ENCODE data around the gene PRIMA1. TPM values are rescaled to one million over a fixed set of nuclear protein-coding genes. Genes with fewer than 3 reads are reported as not detected.

PRIMA1 gene
- total RNA-seq, 2 experiments from 2014 or later: not detected

DNA sequence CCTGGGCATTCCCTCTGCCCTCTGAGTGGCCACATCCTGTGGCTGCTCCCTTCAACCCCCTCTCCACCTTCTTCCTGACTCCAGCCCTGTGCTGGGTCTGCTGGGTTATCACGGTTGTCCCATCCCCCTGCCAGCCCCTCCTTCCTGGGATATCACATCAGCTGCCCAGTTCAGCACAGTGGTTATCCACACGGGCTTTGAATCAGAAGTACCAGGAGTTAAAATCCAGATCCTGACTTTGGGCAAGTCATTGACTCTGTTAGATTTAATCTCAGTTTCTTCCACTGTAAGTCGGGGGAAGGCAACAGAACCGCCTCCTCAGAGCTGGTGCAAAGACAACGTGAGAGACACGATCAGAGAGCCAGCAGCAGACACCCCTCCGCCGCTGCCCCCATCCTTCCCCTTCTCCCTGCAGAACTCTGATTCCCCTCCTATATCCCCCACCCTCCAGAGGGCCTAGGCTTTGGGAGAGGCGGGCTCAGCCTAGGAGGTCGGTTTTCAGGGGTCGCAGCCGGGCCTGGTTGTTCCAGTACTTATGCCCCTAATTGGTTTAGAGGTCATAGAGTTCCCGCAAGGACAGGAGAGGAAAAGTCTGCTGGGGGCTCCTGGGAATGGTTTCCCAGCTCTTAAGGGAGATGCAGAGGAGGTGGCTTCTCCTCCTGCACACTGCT lies 42.5 kb downstream of the PRIMA1 start:
- intact Hi-C loops (cut with micrococcal nuclease): no loop called here
- Mint-ChIP-seq H3K27me3 (ENCODE audit: low read depth) (peaks cover 2% of the 10 kb centered on the region), H3K36me3 (ENCODE audit: low read depth) (no peaks in the 10 kb centered on the region), H3K4me3 (no peak overlapping the region), H3K9me3 (no peaks in the 10 kb centered on the region), H3K27ac (no peak overlapping the region), H3K4me1 (ENCODE audit: low read depth) (no peaks in the 10 kb centered on the region)
- CTCF ChIA-PET: no interaction called here
- DNase-seq: no peak

DNA sequence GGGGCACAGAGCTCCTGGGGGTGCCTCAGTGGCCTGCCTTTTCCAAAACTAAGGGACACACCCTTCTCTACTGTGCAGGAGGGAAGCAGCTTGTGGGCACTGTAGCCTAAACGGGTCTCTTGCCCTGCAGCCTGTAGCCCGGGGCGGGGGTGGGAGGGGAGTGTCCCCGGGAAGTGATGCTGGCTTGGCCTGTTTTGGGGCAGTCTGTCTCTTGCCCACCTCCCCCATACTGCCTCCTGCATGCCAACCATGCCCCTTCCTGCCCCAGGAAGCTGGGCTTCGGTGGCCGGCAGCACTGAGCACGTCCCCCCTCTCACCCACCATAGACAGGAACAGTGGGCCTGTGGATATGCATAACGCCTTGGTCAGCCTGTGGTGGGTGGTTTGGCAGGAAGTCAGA lies 43.4 kb downstream of the PRIMA1 start:
- no peaks in the 10 kb centered on the region for H3K9me3 Mint-ChIP-seq
- H3K27ac Mint-ChIP-seq: no peak overlapping the region
- no peaks in the 10 kb centered on the region for H3K36me3 Mint-ChIP-seq (ENCODE audit: low read depth)
- H3K4me1 Mint-ChIP-seq (ENCODE audit: low read depth): no peaks in the 10 kb centered on the region
- intact Hi-C loops (cut with micrococcal nuclease): no loop called here
- no peak for DNase-seq
- peaks cover 2% of the 10 kb centered on the region for H3K27me3 Mint-ChIP-seq (ENCODE audit: low read depth)
- H3K4me3 Mint-ChIP-seq: no peak overlapping the region
- CTCF ChIA-PET: no interaction called here

DNA sequence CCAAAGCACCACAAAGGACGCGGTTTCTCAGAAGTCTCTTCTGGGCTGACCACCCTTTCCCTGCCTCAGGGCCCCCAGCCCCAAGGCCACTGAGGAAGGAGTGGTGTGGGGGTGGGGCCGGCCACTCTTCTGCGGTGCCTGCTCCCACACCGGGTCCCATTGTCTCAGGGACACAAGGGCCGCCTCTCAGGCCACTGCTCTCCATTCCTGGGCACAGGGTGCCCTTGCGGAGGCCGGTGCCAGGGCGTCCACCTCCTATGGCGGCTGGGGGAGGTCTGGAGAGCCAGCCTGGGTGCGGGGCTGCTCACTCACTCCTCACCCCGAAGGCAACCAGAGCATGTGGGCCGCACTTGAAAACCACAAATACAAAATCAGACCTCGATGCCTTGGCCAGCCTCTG lies 44.1 kb downstream of the PRIMA1 start:
- Mint-ChIP-seq H3K27me3 (ENCODE audit: low read depth) (peaks cover 2% of the 10 kb centered on the region), H3K36me3 (ENCODE audit: low read depth) (no peaks in the 10 kb centered on the region), H3K4me3 (no peak overlapping the region), H3K4me1 (ENCODE audit: low read depth) (no peaks in the 10 kb centered on the region), H3K9me3 (no peaks in the 10 kb centered on the region), H3K27ac (no peak overlapping the region)
- DNase-seq: no peak
- CTCF ChIA-PET: no interaction called here
- intact Hi-C loops (cut with micrococcal nuclease): no loop called here

DNA sequence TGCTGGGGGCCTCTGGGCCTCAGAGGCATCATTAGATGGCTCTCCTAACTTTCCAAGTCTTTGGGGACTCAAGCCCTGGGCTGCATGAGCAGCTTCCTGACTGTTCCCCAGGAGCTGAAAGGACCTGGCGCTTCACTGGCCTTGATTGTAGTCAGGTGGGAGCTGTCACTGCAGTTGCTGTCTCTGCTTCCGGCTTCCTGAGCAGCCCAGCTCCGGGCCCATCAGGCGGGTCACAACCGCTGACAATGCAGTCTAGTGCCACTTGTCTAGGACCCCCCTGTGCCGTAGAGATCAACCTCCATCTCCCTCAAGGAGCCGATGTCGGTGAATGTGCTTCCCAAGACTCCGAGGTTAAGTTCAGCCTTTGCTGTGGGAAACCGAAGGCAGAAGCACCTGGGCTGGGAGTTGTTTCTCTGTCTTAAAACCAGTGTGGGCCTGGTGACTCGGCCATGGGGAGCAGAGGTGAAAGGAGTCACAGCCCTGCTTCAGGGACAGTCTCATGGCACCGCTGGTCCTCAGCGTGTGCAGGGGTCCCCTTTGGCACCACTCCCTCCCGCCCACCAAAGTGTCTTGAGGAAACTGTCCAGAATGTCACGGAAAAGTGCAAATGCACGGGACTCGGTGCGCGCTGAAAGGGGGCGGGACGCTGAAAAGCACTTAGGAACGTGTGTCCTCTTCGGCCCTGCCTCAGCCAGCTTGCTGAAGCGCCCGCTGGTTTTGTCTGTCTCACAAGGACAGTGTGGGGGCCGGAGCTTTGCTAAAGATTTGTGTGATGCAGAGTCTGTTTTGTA lies 44.8 kb downstream of the PRIMA1 start:
- DNase-seq: no peak
- Mint-ChIP-seq H3K4me1 (ENCODE audit: low read depth) (no peaks in the 10 kb centered on the region), H3K36me3 (ENCODE audit: low read depth) (no peaks in the 10 kb centered on the region), H3K27me3 (ENCODE audit: low read depth) (peaks cover 2% of the 10 kb centered on the region), H3K9me3 (no peaks in the 10 kb centered on the region), H3K4me3 (no peak overlapping the region), H3K27ac (no peak overlapping the region)
- intact Hi-C loops (cut with micrococcal nuclease): no loop called here
- CTCF ChIA-PET: no interaction called here

DNA sequence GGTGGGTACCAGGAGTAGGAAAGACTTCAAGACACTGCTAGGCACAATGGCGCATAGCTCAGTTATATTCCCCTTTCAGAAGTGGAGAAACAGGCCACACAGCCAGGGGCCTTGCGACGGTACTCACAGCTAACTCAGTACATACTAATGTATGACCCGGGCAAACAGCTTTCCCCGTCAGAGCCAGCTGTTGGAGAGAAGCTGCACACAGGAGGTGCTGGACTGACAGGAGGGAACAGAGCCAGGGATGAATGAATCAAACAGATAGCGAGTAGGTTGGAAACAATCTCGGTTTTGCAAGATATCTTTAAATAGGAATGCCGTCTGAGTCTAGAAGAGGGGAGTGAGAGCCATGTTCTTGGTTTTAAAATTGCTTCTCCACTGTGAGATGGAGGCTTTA lies 45.5 kb downstream of the PRIMA1 start:
- no peaks in the 10 kb centered on the region for H3K36me3 Mint-ChIP-seq (ENCODE audit: low read depth)

DNA sequence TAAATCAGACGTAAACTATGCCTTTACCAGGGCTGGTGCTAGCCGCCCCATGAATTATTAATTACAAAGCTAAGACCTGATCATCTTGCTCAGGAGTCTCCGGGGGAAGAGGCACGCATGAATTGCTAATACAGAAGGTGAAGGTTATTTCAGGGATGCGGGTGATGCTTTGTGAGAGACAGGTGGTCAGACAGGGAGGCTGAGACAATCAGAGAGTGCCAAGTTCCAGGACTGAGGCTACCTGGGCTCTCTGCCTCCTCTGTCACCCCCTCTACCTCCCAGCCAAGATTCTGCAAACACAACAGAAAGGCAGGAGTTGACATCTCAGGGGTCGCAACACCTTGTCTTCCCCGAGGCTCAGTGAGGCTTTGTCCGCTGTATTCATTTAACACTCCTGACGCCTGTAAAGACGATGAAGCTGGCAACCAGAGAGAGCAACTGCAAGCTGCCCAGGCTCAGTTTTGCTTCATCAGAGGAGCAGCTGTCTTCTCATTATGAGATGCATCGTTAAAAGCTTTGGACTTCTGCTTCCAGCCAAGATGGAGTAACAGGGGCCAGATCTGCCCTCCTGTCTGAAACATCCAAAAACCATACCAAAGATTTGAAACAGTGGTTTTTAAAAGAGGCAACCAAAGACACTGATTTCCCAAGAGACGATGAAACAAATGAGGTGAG lies 46.6 kb downstream of the PRIMA1 start:
- Mint-ChIP-seq H3K4me3 (no peak overlapping the region), H3K27ac (no peak overlapping the region), H3K27me3 (ENCODE audit: low read depth) (peaks cover 5% of the 10 kb centered on the region), H3K36me3 (ENCODE audit: low read depth) (no peaks in the 10 kb centered on the region), H3K9me3 (no peaks in the 10 kb centered on the region), H3K4me1 (ENCODE audit: low read depth) (no peaks in the 10 kb centered on the region)
- intact Hi-C loops (cut with micrococcal nuclease): no loop called here
- DNase-seq: no peak
- CTCF ChIA-PET: no interaction called here

More for the DNA sequence above, 45.5 kb downstream of the PRIMA1 start:
- H3K27ac Mint-ChIP-seq: no peak overlapping the region
- H3K4me1 Mint-ChIP-seq (ENCODE audit: low read depth): no peaks in the 10 kb centered on the region
- peaks cover 2% of the 10 kb centered on the region for H3K27me3 Mint-ChIP-seq (ENCODE audit: low read depth)
- no peak overlapping the region for H3K4me3 Mint-ChIP-seq
- H3K9me3 Mint-ChIP-seq: no peaks in the 10 kb centered on the region
- intact Hi-C loops (cut with micrococcal nuclease): no loop called here
- no peak for DNase-seq
- CTCF ChIA-PET: no interaction called here

DNA sequence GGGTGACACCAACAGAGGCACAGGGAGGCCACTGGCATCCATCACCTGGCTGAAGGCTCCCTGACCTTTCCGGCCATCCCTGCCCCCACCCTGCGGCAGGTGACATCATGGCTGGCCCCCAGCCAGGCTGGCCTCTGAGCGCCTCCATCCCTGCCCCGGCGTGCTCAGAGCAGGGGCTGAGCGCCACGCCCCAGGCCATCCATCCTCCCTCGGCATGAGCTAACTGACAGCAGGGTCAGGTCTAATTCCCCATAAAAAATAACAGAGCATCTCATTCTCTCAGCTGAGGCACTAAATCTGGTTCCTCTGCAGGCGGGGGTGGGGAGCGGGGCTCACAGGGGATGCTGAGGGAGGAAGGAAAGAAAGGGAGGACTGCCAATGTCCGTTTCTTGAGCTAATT lies 50.7 kb downstream of the PRIMA1 start:
- Mint-ChIP-seq H3K36me3 (ENCODE audit: low read depth) (no peaks in the 10 kb centered on the region), H3K27ac (no peak overlapping the region), H3K9me3 (no peaks in the 10 kb centered on the region), H3K27me3 (ENCODE audit: low read depth) (peaks cover 3% of the 10 kb centered on the region), H3K4me1 (ENCODE audit: low read depth) (no peaks in the 10 kb centered on the region), H3K4me3 (no peak overlapping the region)
- CTCF ChIA-PET: no interaction called here
- intact Hi-C loops (cut with micrococcal nuclease): loop anchor here (5.0 kb wide), 1 partner anchor 155 kb away; no protein-coding TSS in a partner anchor
- DNase-seq: no peak

DNA sequence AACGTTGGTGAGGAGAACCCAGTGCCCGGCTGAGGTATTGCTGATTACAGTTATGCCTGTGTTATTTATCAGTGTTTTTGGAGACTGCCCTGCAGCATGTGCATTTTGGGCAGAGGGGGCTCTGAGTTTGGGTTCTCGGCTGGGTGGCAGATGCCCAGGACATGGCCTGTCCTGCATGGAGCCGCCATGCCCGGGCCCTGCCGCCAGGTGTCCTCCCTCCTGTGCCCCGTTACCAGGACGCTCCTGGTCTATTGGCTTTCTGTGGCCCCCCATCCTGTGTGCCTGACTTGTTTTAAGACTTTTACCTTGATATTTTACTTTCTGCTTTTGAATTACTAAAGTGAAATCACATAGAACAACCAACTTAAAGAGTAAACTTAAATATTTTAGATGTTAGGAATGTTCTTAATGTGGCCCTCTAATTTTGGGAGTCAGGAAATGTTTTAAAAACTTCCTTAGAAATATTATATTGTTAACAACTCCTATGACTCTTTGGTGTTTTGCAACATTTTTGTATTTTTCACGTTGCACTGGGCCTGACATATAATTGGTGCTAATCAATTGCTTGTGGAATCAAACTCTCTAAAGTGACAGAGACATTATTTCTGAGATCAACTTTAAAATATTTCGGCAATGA lies 51.8 kb downstream of the PRIMA1 start:
- CTCF ChIA-PET: no interaction called here
- H3K27ac Mint-ChIP-seq: no peak overlapping the region
- peaks cover 6% of the 10 kb centered on the region for H3K27me3 Mint-ChIP-seq (ENCODE audit: low read depth)
- no peak overlapping the region for H3K4me3 Mint-ChIP-seq
- H3K4me1 Mint-ChIP-seq (ENCODE audit: low read depth): no peaks in the 10 kb centered on the region
- H3K9me3 Mint-ChIP-seq: no peaks in the 10 kb centered on the region
- intact Hi-C loops (cut with micrococcal nuclease): loop anchor here (5.0 kb wide), 1 partner anchor 156 kb away; no protein-coding TSS in a partner anchor
- no peaks in the 10 kb centered on the region for H3K36me3 Mint-ChIP-seq (ENCODE audit: low read depth)
- DNase-seq: no peak

DNA sequence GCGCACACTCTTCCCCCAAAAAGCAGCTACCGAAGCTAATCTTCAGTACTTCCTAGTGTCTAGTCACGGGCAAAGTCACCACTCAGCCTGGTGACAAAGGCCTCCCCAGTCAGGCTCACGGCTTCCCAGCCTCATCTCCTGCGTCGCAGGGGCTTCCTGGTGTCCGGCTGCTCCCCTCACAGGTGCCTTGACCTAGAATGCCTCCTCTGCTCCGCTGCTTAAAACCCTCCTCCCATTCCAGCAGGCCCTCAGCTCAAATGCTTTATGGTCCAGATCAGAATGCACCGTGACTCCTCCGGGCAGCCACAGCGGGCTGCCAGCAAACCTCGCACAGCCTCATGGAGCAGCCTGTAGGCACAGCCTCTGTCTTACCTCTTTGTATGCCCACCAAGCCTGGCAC lies 53.1 kb downstream of the PRIMA1 start:
- H3K4me1 Mint-ChIP-seq (ENCODE audit: low read depth): no peaks in the 10 kb centered on the region
- H3K27me3 Mint-ChIP-seq (ENCODE audit: low read depth): peaks cover 6% of the 10 kb centered on the region
- no peak for DNase-seq
- intact Hi-C loops (cut with micrococcal nuclease): loop anchor here (5.0 kb wide), 1 partner anchor 157 kb away; no protein-coding TSS in a partner anchor
- CTCF ChIA-PET: interaction anchor here (1.0 kb wide), 1 partner anchor 174 kb away, joined by 3 read pairs; no protein-coding TSS in a partner anchor
- no peaks in the 10 kb centered on the region for H3K36me3 Mint-ChIP-seq (ENCODE audit: low read depth)
- H3K27ac Mint-ChIP-seq: no peak overlapping the region
- H3K9me3 Mint-ChIP-seq: no peaks in the 10 kb centered on the region
- H3K4me3 Mint-ChIP-seq: no peak overlapping the region

DNA sequence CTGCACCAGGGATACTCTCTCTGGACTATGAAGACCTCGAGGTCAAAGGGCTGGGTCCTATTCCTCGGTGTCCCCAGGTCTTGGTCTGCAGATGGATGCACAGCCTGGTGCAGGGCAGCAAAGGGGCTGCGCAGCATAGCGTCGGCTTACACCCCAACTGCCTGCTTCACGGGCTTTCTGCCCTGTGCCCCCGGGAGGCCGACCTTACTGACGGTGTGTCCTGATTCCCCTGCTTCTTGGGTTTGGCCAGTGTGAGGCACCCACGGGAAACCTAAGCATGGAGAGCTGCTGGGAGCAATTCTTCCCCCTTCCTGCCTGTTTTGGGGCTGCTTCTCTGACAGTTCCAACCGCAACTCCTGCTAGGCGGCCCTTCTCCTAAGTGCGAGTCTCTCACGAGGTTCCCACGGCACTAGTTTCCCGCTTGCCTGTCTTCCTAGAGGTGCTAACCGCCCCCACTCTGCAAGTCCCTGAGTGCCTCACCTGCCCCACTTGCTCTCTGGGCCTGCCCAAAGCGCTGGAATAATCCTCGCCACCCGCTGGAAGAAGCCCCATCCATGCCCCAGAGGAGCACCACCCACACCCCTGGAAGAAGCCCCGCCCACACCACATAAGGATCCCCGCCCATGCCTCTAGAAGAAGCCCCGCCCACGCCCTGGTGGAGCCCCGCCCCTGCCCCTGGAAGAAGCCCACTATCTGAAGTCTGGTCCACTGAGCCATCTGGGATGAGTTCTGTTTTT lies 54.0 kb downstream of the PRIMA1 start:
- Mint-ChIP-seq H3K27ac (no peak overlapping the region), H3K27me3 (ENCODE audit: low read depth) (peaks cover 6% of the 10 kb centered on the region), H3K4me1 (ENCODE audit: low read depth) (no peaks in the 10 kb centered on the region), H3K9me3 (no peaks in the 10 kb centered on the region), H3K4me3 (no peak overlapping the region), H3K36me3 (ENCODE audit: low read depth) (no peaks in the 10 kb centered on the region)
- no peak for DNase-seq
- intact Hi-C loops (cut with micrococcal nuclease): no loop called here
- CTCF ChIA-PET: interaction anchor here (0.7 to 1.0 kb wide), 2 partner anchors 175 to 237 kb away, joined by 3 read pairs; no protein-coding TSS in a partner anchor

DNA sequence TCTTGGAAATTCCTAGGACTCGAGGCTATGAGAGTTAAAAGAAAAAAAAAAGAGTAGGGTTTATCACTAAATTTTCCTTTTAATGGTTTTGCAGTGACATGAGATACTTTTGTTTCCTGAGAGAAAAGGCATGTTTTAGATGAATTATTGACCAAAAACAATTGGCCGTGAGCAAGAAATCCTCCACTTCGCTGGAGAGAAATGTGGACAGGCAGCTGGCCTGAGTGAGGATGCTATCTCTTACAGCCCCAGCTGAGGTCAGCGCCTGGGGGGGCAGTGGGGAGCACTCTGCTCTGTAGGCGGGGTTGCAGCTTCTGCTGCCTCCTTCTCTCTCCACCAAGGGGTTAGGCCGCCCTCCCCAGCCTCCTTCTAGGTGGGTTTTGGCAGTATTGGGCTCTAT lies 54.7 kb downstream of the PRIMA1 start:
- CTCF ChIA-PET: interaction anchor here (0.7 kb wide), 1 partner anchor 237 kb away, joined by 3 read pairs; no protein-coding TSS in a partner anchor
- H3K4me1 Mint-ChIP-seq (ENCODE audit: low read depth): no peaks in the 10 kb centered on the region

DNA sequence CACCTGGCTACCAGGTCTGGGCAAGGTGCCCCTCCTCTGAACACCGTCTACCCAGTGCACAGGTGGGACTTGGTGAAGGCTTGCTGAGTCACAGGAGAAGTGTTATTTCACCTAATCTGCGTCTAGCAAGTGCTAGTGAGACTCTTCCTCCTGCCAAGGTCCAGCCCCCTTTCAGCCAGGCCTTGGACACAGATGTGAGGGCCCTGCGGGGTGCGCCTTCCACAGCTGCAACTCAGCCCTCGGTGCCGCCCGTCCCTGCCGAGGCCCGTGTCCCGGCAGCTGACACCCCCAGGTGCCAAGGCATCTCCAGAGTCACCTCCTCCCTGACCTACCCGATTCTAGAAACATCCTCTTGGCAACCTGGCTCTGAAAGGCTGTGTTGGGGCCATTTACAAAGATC lies 55.1 kb downstream of the PRIMA1 start:
- H3K27ac Mint-ChIP-seq: no peak overlapping the region
- DNase-seq: no peak
- H3K4me1 Mint-ChIP-seq (ENCODE audit: low read depth): no peaks in the 10 kb centered on the region
- no peak overlapping the region for H3K4me3 Mint-ChIP-seq
- H3K36me3 Mint-ChIP-seq (ENCODE audit: low read depth): no peaks in the 10 kb centered on the region
- H3K9me3 Mint-ChIP-seq: no peaks in the 10 kb centered on the region
- intact Hi-C loops (cut with micrococcal nuclease): no loop called here
- peaks cover 6% of the 10 kb centered on the region for H3K27me3 Mint-ChIP-seq (ENCODE audit: low read depth)
- CTCF ChIA-PET: interaction anchor here (0.7 kb wide), 1 partner anchor 238 kb away, joined by 3 read pairs; no protein-coding TSS in a partner anchor

More for the DNA sequence above, 54.7 kb downstream of the PRIMA1 start:
- no peaks in the 10 kb centered on the region for H3K36me3 Mint-ChIP-seq (ENCODE audit: low read depth)
- DNase-seq: no peak
- no peak overlapping the region for H3K27ac Mint-ChIP-seq
- H3K4me3 Mint-ChIP-seq: no peak overlapping the region
- intact Hi-C loops (cut with micrococcal nuclease): no loop called here
- H3K27me3 Mint-ChIP-seq (ENCODE audit: low read depth): peaks cover 6% of the 10 kb centered on the region
- H3K9me3 Mint-ChIP-seq: no peaks in the 10 kb centered on the region

All from activated naive CD4-positive, alpha-beta T cell treated with anti-CD3 and anti-CD28 coated beads for 36 hours (primary cell).